HTERT RPE-1 (cell line): ENCODE results near the gene DKC1.

Source experiments
- in situ Hi-C: fragments of 300-500 bp; cut with MboI; formaldehyde crosslinking; loops from 4 replicates; pipeline ENCODE4 v1.14.3; 2020; ENCODE audit warnings: low sequenced_read_pairs

DKC1 gene

GRCh38 chrX:154762537-154763296 lies at the start of gene DKC1:
DKC1 (plus strand) TSS chrX:154762864; CDS start chrX:154762966, 102 bp downstream.
- in situ Hi-C loops, result no loop called here

- in situ Hi-C loops, result no loop called here
These were observed 47.7 kb upstream of the DKC1 start for GRCh38 chrX:154714925-154715324.

- in situ Hi-C loops, result no loop called here
These were observed 46.8 kb upstream of the DKC1 start for GRCh38 chrX:154715825-154716224.

GRCh38 chrX:154717824-154718223 lies 44.8 kb upstream of the DKC1 start:
- in situ Hi-C loops, result no loop called here

GRCh38 chrX:154718616-154719015 lies 44.0 kb upstream of the DKC1 start:
- in situ Hi-C loops, result no loop called here

GRCh38 chrX:154719132-154719675 lies 43.5 kb upstream of the DKC1 start:
- in situ Hi-C loops, result no loop called here

GRCh38 chrX:154720067-154720466 lies 42.6 kb upstream of the DKC1 start:
- in situ Hi-C loops, result no loop called here

GRCh38 chrX:154721155-154721554 lies 41.5 kb upstream of the DKC1 start:
- in situ Hi-C loops, result no loop called here

GRCh38 chrX:154724993-154725756 lies 37.5 kb upstream of the DKC1 start:
- in situ Hi-C loops, result no loop called here

GRCh38 chrX:154727418-154727817 lies 35.2 kb upstream of the DKC1 start:
- in situ Hi-C loops, result no loop called here

GRCh38 chrX:154727871-154728270 lies 34.8 kb upstream of the DKC1 start:
- in situ Hi-C loops, result no loop called here

- in situ Hi-C loops, result no loop called here
These were observed 34.1 kb upstream of the DKC1 start for GRCh38 chrX:154728431-154729190.

GRCh38 chrX:154729439-154729838 lies 33.2 kb upstream of the DKC1 start:
- in situ Hi-C loops, result no loop called here

- in situ Hi-C loops, result no loop called here
These were observed 32.3 kb upstream of the DKC1 start for GRCh38 chrX:154730253-154730891.

- in situ Hi-C loops, result no loop called here
These were observed 31.5 kb upstream of the DKC1 start for GRCh38 chrX:154731184-154731583.

- in situ Hi-C loops, result no loop called here
These were observed 30.8 kb upstream of the DKC1 start for GRCh38 chrX:154731881-154732280.

GRCh38 chrX:154732421-154733065 lies 30.1 kb upstream of the DKC1 start:
- in situ Hi-C loops, result no loop called here

- in situ Hi-C loops, result no loop called here
These were observed 29.6 kb upstream of the DKC1 start for GRCh38 chrX:154733066-154733425.

GRCh38 chrX:154734061-154734781 lies 28.4 kb upstream of the DKC1 start:
- in situ Hi-C loops, result no loop called here
